ENCODE data around the gene ENGASE.

ENGASE gene

DNA sequence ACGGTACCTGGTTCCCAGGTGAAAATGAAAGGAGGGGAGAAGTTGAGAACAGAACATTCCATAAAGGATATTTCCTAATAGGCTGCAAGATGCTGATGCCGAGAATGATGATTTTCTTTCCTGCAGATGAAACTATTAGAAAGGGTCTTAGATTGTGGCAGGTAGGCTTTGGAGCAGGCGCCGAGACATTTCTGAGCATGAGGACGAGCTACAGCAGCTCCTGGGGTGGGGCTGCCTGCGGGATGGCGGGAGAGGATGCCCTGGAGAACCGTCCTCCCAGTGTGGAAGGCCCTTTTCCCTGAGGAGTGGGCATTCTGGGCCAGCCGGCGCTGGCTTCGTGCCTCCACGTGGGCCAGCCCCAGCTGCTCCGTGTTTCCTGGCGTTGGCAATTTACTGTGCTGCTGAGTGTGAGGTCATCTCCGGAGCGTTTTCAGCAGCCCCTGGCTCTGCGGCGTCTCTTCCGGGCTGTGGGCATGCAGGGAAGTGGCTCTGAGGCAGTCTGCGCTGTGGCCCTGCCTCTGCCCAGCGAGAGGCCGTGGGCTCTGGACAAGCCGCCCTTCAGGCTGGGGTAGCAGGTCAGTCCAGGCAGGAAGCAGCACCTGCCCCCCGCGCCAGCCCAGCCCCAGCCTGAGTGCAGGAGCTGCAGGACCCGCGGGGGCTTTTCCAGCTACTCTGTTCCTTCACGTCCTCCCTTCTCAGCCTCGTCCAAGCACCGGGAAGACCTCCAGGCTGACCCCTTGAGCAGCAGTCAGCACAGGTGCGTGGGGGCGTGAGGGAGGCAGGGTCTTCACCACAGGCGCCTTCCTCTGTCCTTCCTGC, 12.2 kb downstream of the ENGASE start:
- no peak overlapping the region for H3K4me3 ChIP-seq (ENCODE audit: low read depth, low read length)
- TF ChIP-seq, protein P1, sequence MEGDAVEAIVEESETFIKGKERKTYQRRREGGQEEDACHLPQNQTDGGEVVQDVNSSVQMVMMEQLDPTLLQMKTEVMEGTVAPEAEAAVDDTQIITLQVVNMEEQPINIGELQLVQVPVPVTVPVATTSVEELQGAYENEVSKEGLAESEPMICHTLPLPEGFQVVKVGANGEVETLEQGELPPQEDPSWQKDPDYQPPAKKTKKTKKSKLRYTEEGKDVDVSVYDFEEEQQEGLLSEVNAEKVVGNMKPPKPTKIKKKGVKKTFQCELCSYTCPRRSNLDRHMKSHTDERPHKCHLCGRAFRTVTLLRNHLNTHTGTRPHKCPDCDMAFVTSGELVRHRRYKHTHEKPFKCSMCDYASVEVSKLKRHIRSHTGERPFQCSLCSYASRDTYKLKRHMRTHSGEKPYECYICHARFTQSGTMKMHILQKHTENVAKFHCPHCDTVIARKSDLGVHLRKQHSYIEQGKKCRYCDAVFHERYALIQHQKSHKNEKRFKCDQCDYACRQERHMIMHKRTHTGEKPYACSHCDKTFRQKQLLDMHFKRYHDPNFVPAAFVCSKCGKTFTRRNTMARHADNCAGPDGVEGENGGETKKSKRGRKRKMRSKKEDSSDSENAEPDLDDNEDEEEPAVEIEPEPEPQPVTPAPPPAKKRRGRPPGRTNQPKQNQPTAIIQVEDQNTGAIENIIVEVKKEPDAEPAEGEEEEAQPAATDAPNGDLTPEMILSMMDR (IDR thresholded peaks at IDR 0.05; ENCODE audit: low read depth, low read length), result no peak

DNA sequence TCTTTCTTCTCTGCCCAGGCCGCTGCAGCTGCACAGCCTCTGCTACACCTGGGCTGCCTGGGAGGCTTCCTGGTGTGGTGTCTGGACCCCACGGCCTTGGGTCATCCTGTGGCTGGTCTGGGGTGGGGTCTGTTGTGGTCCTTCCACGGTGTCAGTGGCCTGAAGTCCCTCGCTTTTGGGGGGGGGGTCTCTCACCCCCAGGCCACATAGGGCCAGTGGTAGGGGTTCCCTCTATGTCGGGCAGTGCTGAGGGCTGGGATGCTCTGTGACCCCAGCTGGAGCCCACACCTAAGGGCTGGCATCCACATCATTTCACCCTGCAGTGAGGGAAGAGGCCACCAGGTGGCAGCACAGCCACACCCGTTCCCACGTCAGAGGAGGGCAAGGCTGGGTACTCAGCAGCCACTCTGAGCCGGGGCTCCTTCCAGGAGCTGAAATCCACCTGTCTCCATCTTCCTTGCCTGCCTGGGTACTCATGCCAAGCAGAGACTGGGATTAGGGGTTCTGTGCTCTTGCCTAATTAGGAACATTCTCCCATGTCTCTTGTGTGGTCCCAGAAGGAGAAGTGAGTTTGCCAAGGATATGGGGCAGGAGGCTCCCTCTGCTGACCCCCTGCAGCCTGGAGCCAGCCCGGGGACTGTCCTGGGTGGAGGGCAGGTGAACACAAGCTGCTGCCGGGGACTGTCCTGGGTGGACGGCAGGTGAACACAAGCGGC, 13.0 kb downstream of the ENGASE start:
- no peak overlapping the region for H3K4me3 ChIP-seq (ENCODE audit: low read depth, low read length)
- TF ChIP-seq, protein P1 (IDR thresholded peaks at IDR 0.05; ENCODE audit: low read depth, low read length), result peak; percentile 77

DNA sequence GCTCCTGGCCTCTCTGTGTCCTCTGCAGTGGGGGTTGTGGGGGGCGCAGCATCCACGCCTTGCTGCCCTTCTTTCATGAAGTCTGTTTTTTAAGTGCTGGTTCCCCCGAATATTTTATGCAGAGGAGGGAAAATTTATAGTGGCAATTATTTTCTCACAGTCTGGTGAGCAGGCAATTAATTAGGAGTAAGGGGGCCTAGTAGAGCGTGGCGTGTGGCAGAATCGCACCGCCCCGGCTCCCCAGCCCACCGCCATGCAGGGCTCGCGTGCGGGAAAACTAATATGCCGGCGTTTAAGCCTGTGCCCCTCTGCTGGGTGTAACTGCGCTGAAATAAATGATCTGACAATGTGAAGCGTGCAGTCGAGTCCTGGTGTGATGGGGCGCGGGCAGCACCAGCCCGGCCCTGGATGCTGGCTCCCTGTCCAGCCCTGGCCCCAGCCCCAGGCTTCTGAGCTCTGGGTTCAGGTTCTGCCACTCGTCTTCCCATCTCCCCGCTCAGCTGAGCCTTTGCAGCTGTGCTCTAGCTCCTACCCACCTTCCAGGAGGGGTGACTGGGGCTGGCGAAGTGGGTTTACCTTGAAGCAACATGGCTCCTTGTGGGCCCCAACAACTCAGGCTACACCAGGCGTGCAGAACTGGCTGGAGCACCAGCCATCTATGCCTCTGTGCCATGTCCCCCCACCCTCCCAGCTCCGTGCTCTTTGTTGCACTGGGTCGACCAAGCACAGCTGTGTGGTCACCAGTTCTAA, 13.8 kb downstream of the ENGASE start:
- TF ChIP-seq, protein P1 (IDR thresholded peaks at IDR 0.05; ENCODE audit: low read depth, low read length), result no peak
- no peak overlapping the region for H3K4me3 ChIP-seq (ENCODE audit: low read depth, low read length)

DNA sequence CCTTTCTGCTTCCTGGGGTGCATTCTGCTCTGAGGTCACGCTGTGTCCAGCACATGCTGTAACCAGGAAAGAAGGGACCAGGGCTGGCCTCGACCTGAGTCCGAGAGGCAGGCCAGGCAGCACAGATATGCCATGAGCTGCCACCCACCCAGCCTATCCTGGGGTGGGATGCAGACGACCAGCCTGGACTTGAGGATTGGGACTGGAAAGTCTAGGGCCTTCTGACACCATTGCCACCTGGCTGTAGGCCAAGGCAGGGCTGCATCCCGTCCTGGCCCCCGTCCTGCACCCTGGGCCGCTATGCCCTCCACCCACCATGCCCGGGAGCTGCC, 14.3 kb downstream of the ENGASE start:
- TF ChIP-seq, protein P1 (IDR thresholded peaks at IDR 0.05; ENCODE audit: low read depth, low read length), result no peak
- no peak overlapping the region for H3K4me3 ChIP-seq (ENCODE audit: low read depth, low read length)

DNA sequence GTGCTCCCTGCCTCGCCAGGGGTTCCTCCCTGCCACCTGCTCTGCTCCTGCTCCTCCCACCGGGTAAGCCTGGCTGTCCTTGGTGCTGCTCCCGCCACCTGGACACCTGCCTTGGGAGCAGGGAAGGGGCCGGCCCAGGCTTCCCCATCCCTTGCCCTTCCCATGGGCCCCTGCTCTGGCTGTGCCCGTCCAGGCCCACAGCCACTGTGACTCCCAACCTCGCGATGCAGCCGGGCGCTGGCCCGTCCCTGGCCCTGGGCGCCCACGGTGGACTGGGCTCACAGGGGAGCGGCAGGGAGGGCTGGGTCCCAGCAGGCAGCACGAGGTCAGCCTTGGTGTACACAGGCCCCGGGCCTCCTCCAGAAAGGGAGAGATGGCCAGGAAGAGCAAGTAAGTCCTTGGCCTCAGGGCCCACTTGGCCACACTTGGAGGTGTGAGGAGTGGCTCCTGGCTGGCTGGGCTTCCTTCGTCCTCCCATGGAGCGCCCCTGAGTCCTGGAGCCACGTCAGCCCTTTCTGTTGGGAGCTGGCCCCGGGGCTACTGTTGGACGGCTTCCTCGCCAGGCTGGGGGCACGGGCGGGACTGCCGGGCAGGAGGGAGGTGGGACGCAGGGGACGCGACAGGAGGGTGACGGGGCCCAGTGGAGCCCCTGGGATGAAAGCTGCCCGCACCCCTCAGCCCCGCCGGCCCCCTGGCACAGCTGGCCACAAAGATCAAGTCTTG, 15.3 kb downstream of the ENGASE start:
- H3K4me3 ChIP-seq (ENCODE audit: low read depth, low read length), result no peak overlapping the region
- TF ChIP-seq, protein P1 (IDR thresholded peaks at IDR 0.05; ENCODE audit: low read depth, low read length), result no peak

DNA sequence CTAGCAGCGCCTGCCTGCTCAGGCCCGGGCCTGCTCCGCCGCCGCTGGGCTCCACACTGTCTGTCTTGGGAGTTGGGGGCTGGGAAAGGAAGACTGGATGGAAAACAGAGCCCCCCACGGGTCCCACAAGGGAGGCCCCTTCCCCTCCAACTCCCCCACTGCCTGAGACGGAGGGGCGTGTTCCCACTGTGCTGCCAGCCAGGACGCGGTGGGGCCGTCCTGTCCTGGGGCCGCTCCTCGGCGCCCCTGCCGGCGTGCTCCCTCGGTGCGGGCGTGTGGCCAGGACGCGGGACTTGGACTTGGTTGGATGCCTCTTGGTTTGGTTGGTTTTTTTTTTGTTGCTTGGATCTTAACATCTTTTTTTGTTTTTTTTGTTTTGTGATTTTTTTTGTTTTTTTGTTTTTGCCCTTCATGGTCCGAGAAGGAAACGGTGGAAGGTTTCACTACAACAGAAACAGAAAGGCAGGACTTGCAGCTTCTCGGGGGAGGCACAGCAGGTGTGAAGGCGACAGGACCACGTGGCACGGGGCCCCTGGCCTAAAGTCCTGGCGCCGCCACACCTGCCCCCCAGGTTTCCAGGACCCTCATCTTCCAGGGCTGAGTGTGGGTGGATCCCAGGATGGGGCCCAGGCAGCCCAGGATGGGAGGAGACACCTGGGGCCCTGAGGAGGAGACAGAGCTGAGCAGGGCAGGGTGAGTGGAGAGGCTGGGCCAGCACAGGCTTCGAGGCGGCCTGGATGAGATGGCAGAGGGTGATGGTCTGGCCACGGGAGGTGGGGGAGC, 16.0 kb downstream of the ENGASE start:
- TF ChIP-seq, protein P1 (IDR thresholded peaks at IDR 0.05; ENCODE audit: low read depth, low read length), result no peak

More for the DNA sequence above, 16.0 kb downstream of the ENGASE start:
- no peak overlapping the region for H3K4me3 ChIP-seq (ENCODE audit: low read depth, low read length)
